CD4-positive, alpha-beta T cell treated with Interleukin-15 for 1 hour (primary cell): ENCODE data around the gene PXN.
"Not testable (repeated sequence)": the region's sequence is repeated elsewhere in the genome, so short reads cannot be mapped to it uniquely, and the experiment has no call there.

Experiments
- DNase-seq: peaks from one replicate; pipeline ENCODE4 v3.0.0-alpha.2; 2020

PXN gene

DNA sequence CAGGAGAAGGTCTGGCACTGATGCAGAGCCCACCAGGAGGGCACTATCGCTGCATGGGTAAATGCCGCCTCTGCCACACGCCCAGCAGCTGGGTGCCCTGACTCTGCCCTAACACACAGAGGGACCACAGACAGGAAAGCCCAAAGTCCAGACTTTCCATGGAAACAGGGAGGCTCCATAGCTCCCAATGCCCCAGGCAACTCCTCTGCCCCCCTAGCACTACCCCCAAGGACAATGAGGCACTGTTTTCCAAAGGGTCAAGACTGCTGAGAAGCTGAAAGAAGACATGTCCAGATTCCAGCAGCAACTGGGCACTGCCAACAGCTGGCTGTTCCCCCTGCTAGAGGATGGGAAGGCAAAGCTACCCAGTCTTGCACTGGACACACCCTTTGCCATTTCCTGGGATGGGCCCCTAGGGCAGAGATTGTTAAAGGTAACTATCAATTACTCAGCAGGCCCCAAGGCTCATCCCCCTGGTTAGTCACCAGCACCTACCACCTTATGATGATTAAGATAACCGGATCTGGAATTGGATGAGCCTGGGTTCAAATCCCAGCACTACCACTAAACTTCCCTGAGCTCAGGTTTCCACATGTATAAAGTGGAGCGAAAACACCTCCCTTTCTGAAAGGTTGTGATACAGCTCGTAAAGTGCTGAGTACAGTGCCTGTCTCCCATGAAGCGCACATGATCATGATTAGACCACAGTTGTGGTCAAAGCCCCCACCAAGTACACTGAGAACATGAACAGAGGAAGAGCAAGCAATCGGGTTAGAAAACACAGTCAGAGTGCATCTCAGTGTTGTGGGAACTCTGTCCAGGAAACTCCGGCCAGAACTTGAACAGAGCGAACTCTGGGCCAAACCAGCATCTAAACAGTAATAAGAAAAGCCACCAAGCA is 3.3 kb downstream of the PXN start:
- no peak for DNase-seq

DNA sequence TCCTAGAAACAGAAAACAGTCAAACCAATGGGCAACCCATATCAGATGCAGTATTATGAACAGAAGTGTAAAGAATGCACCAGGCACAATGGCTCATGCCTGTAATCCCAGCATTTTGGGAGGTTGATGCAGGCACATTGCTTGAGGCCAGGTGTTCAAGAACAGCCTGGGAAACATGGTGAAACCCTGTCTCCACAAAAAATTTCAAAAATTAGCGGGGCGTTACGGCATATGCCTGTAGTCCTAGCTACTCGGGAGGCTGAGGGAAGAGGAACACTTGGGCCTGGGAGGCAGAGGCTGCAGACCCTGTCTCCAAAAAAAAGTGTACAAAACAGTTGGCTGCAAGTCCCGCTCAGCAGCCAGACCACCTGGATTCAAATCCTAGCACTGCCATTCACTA is 4.9 kb downstream of the PXN start:
- no peak for DNase-seq

DNA sequence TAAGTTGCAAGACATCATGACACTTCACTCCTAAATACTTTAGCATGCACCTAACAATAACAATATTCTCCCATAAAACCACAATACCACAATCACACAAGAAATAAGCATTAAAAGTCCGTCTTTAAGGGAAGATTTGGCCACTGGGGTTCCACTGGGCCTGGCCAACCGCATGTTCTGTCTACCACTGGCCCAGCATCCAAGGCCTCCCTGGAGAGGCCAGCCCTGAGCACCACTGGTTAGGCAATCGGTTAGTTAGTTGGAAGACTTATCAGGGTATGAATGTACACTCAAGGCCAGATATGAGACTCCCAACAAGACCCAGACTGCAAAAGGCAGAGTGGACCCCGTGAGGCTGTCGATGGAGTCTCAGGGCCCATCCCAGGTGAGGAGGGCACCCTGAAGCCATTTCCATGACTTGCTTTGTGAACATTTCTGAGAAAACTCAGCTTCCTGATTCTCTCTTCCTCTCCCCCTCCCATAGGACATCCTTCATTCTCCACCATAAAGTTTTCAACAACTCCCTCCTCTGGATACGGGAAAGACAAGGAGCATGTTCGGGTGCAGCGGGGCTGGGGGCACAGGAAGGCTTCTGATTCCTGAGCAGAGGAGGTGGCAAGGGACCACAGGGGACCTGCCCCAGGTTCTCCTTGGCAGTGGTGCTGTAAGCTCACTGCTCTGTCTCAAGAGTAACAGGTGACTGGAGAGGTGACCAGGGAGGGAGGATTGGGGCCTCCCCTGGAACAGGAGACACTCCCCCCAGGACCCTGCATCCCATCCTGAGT is 5.9 kb downstream of the PXN start:
- DNase-seq = no peak

DNA sequence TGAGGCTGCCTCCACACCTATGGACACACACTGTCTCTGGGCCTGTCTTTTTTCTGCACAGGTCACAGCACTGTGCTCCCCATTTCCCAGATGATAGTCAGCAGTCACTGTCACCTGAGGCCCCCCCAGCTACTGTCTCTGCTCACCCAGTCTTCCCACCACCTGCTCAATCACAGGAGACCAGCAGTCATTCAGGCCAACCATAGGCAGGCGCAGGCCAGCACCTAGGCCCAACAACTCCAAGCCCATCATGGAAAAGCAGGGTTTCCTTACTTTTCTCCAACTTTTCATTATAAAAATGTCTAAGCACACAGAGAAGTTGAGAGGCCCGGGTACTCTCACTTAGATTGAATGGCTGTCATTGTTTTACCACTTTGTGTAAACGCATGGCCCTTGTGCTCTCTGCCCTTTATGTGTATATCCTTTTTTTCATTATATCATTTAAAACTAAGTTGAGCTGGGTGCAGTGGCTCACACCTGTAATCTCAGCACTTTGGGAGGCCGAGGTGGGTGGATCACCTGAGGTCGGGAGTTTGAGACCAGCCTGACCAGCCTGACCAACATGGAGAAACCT is 7.1 kb downstream of the PXN start:
- no peak for DNase-seq

DNA sequence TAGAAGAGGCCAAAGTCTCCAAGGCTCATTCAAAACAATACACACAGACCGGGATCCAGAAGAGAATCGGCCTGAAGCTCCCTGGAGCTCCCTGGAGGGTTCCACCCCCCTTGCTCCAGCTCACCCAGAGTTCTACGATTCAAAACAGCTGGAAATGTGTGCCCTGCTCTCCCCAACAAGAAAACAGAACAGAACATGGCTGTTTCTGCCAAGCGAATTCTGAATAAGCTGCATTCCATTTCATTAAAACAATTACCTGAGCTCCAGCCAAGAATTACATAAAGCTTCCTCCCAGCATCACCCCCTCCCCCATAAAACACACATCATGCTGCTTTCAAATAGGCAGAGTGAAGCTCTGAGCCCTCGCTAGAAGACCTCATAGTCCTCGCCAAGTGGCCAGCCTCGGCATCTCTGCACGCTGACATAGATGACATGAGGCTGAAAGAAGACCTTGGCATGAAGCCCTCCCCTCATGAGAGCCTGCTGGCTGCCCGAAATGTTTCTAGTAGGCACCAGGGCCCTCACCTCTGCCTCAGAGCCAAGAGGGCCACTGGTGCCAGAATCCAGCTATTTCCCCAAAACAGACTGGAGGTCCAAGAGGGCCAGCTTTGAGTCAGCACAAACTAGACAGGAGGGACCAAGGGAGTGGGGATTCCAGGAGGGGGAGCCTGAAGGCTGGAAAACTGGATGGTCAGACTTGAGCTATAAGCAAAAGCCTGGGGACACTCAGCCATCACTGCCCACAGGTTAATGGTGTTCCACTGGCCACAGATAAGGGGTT is 8.3 kb downstream of the PXN start:
- DNase-seq = no peak

DNA sequence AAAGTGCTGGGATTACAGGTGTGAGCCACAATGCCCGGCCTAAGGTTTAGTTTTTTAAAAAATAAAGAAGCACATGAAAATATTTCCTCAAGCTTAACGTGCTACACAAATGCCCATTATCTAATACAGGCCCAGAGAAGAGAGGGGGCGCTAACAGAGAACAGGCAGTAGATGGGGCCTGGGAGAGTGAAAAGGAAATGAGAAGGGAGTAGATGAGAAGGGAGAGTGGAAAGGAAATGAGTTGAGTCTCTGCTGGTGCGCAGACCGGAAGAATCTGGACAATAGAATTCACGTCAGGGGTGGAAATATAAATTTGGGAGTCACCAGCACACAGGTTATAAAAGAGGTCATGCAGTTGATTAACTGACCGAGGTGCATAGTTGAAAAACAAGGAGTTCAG is 10.7 kb downstream of the PXN start:
- DNase-seq = no peak

DNA sequence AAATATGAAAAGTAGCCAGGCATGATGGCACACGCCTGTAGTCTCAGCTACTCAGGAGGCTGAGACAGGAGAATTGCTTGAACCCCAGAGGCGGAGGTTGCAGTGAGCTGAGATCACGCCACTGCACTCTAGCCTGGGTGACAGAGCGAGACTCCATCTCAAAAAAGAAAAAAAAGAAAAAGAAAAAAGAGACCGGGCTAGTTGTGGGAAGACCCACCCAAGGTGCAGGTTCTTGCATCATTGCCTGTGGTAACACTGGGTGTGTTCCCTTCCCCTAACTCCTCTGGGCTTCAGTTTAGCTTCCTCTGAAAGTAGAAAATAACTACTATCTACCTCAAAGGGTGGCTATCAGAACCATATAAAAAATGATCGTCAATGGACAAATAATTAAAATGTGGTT is 12.2 kb downstream of the PXN start:
- DNase-seq = peak; percentile 78

DNA sequence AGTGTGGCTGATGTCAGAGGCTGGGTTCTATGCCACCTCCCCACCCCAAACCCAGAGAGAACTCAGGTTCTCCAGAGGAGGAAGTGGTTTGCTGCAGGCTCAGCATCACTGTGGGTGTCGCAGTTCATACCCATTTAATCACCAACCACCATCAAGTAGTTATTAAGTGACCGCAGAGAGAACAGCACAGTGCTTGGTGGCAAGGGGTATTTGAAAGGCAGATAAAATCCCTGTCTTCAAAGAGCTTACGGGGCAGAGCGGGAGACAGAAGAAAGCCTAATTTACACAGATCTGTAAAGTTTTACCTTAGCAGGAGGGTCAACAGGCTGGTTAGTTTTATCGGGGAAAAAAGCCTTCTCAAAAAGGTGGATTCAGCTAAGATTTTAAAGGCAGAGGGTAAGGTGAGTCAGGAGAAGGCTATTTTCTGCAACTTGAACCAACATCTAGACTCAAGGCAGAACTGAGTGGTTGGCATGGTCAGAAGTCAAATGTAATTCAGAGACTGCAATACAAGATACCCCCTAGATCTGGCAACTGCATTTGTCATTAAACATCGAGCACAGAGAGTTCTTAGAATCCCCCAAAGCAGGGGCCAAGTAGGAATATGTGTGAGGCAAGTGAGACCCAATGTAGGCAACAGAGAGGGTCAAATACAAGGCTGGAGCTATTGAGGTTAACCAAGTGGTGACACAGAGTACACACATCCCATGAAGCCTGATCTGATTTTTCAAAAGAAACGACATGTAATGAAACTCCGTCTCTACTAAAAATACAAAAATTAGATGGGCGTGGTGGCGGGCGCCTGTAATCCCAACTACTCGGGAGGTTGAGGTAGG is 13.2 kb downstream of the PXN start:
- peak; percentile 87 for DNase-seq

DNA sequence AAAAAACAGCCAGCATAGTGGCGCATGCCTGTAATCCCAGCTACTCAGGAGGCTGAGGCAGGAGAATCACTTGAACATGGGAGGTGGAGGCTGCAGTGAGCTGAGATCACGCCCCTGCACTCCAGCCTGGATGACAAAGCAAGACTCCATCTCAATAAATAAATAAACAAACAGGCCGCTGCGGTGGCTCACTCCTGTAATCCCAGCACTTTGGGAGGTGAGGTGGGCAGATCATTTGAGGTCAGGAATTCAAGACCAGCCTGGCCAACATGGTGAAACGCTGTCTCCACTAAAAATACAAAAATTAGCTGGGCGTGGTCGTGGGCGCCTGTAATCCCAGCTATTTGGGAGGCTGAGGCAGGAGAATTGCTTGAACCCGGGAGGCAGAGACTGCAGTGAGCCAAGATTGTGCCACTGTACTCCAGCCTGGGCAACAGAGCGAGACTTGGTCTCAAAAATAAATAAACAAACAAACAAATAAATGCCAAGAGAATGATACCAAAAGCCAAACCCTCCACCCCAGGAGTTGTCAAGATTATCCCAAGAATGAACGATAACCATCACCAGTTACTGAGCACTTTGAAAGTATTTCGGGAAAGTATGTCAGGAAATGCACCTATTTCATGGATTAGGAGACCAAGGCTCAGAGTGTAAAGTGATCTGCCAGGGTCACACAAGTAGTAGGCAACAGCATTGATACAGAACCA is 14.0 kb downstream of the PXN start:
- not testable (repeated sequence) for DNase-seq

DNA sequence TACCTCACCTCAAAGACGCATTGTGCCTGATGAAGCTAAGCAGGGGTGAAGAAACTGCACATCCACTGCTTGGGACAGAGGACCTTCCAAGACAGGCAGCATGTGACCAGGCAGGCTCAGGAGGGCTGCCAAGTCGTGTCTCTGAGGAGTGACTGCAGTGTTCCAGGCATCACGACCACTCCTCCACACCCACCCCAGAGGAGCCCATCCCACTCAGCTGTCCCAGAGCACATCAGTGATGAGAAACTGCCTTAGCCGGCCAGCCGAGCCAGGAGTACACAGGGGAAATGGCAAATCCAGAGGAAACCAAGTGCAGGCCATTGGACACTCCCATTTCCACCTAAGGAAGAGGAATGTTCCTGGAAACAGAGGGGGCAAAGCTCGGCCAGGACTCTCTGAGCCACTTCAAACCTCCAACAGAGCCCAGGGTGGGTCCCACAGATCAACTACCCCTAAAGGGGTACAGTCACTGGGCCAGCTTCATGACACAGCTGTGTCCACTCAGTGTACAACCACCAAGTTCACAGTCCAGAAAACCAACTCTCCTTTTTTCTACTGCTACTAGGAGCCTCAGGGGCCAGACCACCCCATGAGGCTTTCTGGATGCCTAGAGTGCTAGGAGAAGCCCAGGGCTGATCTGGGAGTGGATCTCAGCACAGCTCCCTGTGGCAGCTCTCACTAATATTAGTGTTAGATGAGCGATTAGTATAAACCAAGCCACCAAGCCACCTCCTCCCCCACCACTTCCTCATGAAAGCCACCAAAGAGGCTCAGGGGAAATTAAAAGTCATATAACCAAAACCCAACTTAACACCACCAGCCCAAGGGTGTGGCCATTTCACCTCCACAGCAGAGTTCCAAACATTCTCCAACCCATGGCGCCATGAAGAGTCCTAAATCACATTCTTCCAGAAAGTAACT is 15.4 kb downstream of the PXN start:
- peak; percentile 43 for DNase-seq

DNA sequence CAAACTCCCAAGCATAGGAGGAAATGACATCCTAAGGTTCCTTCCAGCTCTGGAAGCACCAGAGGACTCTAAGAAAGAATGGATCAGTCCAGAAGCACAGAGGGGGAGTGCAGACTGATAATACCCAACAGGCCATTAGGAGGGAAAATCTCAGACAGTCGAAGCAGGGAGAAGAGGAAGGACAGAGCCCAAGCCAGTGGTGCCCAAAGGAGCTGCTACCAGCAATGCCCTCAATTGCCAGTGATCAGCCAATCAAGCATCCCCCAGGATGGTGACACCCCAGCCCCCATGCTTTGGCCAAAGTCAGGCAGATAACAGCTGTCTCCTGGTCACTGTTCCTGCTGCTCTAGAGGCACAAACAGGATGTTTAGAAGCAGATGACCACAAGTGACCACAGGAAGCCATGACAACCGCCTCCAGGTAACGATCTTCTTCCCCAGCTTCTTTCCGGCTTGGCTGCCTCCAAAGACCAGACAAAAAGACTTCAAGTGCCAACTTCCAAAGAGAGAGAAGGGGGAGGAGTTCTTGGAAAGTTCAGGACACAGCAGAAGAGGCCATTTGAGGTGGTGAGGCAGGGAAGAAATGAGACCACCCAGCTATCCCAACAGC is 16.2 kb downstream of the PXN start:
- DNase-seq = no peak

DNA sequence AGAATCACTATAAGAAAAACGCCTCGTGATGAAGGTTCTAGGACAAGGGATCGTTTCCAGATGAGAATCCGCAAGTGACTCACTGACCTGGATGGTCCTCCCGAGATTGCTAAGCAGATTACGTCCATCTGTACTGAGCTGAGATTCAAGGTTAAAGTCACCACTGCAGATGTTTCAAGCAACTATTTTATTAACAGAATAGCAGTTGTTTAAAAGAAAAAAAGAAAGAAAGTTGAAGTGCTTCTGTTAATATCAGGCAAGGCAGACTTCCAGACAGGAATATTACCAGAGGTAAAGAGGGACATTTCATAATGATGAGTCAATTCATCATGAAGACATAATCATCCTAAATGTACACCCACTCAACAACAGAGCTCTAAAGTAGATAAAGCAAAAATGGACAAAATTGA is 17.9 kb downstream of the PXN start:
- no peak for DNase-seq

DNA sequence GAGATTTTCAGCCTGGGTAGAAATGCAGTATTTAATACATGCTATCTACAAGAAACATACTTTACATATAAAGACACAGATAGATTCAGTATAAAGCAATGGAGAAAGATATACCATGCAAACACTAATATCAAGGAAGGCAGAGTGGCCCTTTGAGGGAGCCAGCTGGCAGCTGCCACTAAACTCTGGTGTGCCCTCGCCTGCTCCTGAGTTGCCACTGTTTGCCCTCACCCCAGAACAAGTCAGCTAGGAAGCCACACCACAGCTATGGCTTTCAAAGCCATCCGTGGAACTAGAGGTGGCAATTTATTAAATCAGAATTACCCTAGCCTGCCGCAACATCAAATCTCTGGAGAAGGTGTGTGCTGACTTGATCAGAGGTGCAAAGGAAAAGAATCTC is 18.3 kb downstream of the PXN start:
- DNase-seq = no peak

DNA sequence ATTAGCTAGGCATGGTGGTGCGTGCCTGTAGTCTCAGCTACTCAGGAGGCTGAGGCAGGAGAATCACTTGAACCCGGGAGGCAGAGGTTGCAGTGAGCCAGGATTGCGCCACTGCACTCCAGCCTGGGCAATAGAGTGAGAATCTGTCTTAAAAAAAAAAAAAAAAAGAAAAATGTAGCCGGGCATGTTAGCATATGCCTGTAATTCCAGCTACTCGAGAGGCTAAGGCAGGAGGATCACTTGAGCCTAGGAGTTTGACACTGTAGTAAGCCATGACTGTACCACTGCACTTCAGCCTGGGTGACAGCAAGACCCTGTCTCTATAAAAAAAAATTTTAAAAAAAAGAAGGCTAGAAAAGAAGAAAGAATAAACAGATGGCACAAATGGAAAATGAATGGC is 18.8 kb downstream of the PXN start:
- not testable (repeated sequence) for DNase-seq

DNA sequence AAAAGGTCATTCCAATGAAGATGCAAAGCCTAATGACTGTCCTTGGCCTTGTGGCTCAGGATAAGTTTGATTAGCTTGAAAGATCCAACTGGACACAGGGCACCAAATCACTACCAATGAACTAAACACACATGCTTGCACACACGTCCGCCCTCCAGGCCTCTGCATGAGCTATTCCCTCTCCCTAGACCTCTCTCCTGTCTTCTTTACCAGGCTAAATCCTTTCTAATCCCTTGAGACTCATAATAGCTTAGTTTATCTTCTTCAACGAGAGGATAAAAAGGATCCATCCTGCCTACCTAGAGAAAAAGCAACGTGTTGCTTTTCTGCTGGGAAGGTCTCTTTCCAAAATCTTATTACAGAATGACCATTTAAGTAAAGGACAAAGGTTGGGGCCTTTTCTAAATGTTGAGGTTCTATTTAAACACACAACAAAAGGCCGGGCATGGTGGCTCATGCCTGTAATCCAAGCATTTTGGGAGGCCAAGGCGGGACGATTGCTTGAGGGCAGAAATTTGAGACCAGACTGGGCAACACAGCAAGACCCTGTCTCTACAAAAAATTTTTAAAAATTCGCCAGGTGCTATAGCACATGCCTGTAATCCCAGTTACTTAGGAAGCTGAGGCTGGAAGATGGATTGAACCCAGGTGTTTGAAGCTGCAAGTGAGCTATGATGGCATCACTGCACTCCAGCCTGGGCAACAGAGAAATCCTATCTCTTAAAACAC is 22.4 kb downstream of the PXN start:
- no peak for DNase-seq

DNA sequence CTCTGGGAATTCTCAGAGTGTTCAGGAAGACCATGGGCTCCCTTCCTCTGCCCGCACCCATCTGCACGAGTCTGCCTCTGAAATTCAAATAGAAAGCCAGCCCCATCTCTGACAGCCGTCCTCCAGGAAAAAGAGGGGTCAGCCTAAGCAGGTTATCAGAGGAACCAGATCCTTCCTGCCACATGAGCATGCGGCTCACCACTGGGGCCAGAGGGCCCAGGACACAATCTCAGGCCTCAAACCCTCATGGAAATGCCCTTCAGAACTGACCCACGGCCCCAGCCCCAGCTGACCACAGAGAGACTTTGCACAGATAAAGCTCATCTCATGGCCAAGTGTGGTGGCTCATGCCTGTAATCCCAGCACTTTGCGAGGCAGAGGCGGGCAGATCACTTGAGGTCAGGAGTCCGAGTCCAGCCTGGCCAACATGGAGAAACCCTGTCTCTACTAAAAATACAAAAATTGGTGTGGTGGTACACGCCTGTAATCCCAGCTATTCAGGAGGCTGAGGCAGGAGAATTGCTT is 23.2 kb downstream of the PXN start:
- no peak for DNase-seq

DNA sequence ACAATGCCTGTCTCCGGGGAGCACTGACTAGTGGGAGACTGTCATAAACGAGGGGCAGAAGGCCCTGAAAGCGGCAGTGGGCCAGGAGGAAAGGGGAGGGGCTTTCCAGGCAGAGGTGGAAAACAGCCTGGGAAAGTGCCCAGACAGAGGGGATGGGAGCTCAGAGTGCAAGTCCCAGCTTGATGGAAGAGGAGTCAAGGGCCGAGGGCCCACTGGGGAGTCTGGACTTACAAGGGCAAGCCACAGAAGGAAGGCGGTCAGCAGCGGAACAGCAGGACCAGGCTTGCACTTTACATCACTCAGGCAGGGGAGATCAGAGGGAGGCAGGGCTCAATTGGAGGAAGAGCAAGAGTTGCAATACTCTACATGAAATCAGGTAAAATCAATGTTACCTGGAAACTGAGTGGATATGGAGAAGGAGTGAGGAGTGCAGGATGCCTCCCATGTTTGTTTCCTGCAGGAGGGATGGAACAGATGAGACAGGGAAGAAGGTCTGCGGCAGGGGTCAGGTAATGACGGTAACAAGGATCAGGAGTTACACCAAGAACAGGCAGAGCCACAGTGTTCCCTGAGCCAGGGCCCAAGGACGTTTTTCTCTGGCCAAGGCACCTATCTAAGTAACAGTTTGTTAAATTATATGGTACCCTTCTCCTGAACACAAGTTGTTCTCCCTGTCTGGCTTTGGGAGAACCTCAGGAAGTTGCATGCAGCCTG is 23.8 kb downstream of the PXN start:
- DNase-seq = no peak

DNA sequence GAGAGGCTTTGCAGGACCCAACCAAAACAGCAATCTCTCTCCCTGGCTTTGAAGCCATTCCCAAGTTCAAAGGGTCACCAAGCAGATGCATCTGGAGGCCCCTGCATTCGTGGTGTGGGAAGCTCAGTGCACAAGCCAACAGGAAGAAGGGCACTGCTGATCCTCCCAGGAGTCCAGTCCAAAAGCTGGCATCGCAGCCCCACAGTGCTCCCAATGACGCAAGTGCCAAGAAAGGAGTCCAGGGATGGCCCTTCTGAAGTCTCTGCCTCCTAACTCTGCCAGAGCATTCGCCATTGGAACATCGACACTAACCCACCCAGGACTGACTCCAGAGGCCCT is 25.1 kb downstream of the PXN start:
- no peak for DNase-seq
